Spleen (tissue), 7 donors: Measurements from ENCODE around the gene OAS1.

ENCODE experiments used
- CTCF ChIP-seq, 11 experiments: fragments of 200-600 bp in 7 of 11; fragments of 450-650 bp in 4 of 11; sonication (generic) in 4 of 11; IDR thresholded peaks in 8 of 11; conservative IDR thresholded peaks in 3 of 11; 1 replicate in 7 of 11; 2 replicates in 4 of 11; pipeline versions ENCODE4 v1.4.0 to v1.8.0; 2016 to 2021; ENCODE audit warnings: antibody characterized with exemption in 11 of 11, inconsistent platforms in 4 of 11, mild to moderate bottlenecking in 1 of 11
- POLR2A ChIP-seq, 3 donors: fragments of 450-650 bp; IDR thresholded peaks; one replicate each; pipeline ENCODE4 v1.5.1; 2017; ENCODE audit warnings: antibody characterized with exemption in 3 of 3, mild to moderate bottlenecking in 1 of 3
- POLR2AphosphoS5 ChIP-seq, 3 donors: sonication (generic); formaldehyde crosslinking; IDR thresholded peaks; one replicate each; pipeline ENCODE4 v1.5.1; 2017; ENCODE audit warnings: antibody characterized with exemption in 3 of 3
- donor health status: DM: no; HTN: no; CAD: no; lungs with moderate emphysema.
- donor health status: DM: no; HTN: no; CAD: no.
- donor health status: DM: no; HTN: no; CAD: no.

GRCh38 chr12:112877006-112877405, 29.8 kb upstream of the OAS1 start:
- TF ChIP-seq POLR2A (IDR thresholded peaks at IDR 0.05) (no peak), CTCF (IDR thresholded peaks at IDR 0.05 in 8 of 11, conservative IDR thresholded peaks at IDR 0.05 in 3 of 11) (no peak), POLR2AphosphoS5 (IDR thresholded peaks at IDR 0.05) (no peak)
